ENCODE results near the gene EME1.
A peak's percentile ranks its signal among the peaks of the same experiment; 100 is the strongest.
"Not testable (repeated sequence)": the region's sequence is repeated elsewhere in the genome, so short reads cannot be mapped to it uniquely, and the experiment has no call there.

The EME1 gene

GRCh38 chr17:50397919-50398285, 24.9 kb downstream of the EME1 start:
- H3K4me3 ChIP-seq = peak overlapping the region; percentile 91
- no peak for DNase-seq (ENCODE audit: low read depth, low spot score)
- H3K36me3 ChIP-seq (ENCODE audit: insufficient read depth, low read length) = peaks cover 26% of the 10 kb centered on the region
- TF ChIP-seq POLR2AphosphoS5 (IDR thresholded peaks at IDR 0.05; ENCODE audit: borderline replicate concordance, low read depth, low read length) (no peak), EZH2 (IDR thresholded peaks at IDR 0.05) (no peak), FOXP2 (optimal IDR thresholded peaks at IDR 0.05; ENCODE audit: control extremely low read depth, extremely low read length, insufficient read depth) (no peak)
- no peak overlapping the region for H3K27ac ChIP-seq
- H3K9ac ChIP-seq (ENCODE audit: insufficient read length) = no peak overlapping the region
- no peaks in the 10 kb centered on the region for H3K9me3 ChIP-seq (ENCODE audit: low read depth, low read length)

GRCh38 chr17:50398672-50399071, 25.6 kb downstream of the EME1 start:
- H3K9ac ChIP-seq (ENCODE audit: insufficient read length); H3K4me3 ChIP-seq; H3K27ac ChIP-seq; DNase-seq (ENCODE audit: low read depth, low spot score); H3K9me3 ChIP-seq (ENCODE audit: low read depth, low read length): not testable (repeated sequence)
- H3K36me3 ChIP-seq (ENCODE audit: insufficient read depth, low read length) = peaks cover 18% of the 10 kb centered on the region

GRCh38 chr17:50399591-50399990, 26.6 kb downstream of the EME1 start:
- not testable (repeated sequence) for H3K9me3 ChIP-seq (ENCODE audit: low read depth, low read length); DNase-seq (ENCODE audit: low read depth, low spot score); H3K36me3 ChIP-seq (ENCODE audit: insufficient read depth, low read length); H3K4me3 ChIP-seq; H3K27ac ChIP-seq; H3K9ac ChIP-seq (ENCODE audit: insufficient read length)

- H3K9ac ChIP-seq (ENCODE audit: insufficient read length); H3K36me3 ChIP-seq (ENCODE audit: insufficient read depth, low read length); DNase-seq (ENCODE audit: low read depth, low spot score); H3K9me3 ChIP-seq (ENCODE audit: low read depth, low read length); H3K4me3 ChIP-seq; H3K27ac ChIP-seq: not testable (repeated sequence)
Observed at GRCh38 chr17:50405351-50405750, 32.3 kb downstream of the EME1 start.

- DNase-seq (ENCODE audit: low read depth, low spot score) = no peak
- no peak for TF ChIP-seq EZH2 (IDR thresholded peaks at IDR 0.05)
- no peak for TF ChIP-seq FOXP2 (optimal IDR thresholded peaks at IDR 0.05; ENCODE audit: control extremely low read depth, extremely low read length, insufficient read depth)
- no peak for TF ChIP-seq POLR2AphosphoS5 (IDR thresholded peaks at IDR 0.05; ENCODE audit: borderline replicate concordance, low read depth, low read length)
Observed at GRCh38 chr17:50406578-50406977, 33.5 kb downstream of the EME1 start.

DNA sequence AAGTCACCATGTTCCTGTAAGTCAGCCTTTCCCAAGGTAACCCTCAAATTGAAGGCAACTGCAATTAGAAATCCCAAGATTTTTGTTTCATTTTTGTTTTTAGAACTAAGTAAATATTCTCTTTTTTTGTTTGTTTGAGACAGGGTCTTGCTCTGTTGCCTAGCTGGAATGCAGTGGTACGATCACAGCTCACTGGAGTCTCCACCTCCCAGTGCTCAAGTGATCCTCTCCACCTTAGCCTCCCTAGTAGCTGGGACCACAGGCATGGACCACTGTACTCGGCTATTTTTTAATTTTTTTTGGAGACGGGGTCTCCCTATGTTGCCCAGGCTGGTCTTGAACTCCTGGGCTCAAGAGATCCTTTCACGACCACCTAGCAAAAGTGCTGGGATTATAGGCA, 34.9 kb downstream of the EME1 start:
- TF ChIP-seq EZH2 (IDR thresholded peaks at IDR 0.05) (no peak), POLR2AphosphoS5 (IDR thresholded peaks at IDR 0.05; ENCODE audit: borderline replicate concordance, low read depth, low read length) (no peak), FOXP2 (optimal IDR thresholded peaks at IDR 0.05; ENCODE audit: control extremely low read depth, extremely low read length, insufficient read depth) (no peak)
- no peaks in the 10 kb centered on the region for H3K9me3 ChIP-seq (ENCODE audit: low read depth, low read length)
- no peak overlapping the region for H3K4me3 ChIP-seq
- H3K36me3 ChIP-seq (ENCODE audit: insufficient read depth, low read length) = no peaks in the 10 kb centered on the region
- no peak for DNase-seq (ENCODE audit: low read depth, low spot score)
- no peak overlapping the region for H3K27ac ChIP-seq
- H3K9ac ChIP-seq (ENCODE audit: insufficient read length) = no peak overlapping the region

More at GRCh38 chr17:50406578-50406977, 33.5 kb downstream of the EME1 start:
- Histone ChIP-seq H3K36me3 (ENCODE audit: insufficient read depth, low read length) (no peaks in the 10 kb centered on the region), H3K4me3 (no peak overlapping the region), H3K9me3 (ENCODE audit: low read depth, low read length) (no peaks in the 10 kb centered on the region), H3K9ac (ENCODE audit: insufficient read length) (no peak overlapping the region), H3K27ac (no peak overlapping the region)

- TF ChIP-seq POLR2AphosphoS5 (IDR thresholded peaks at IDR 0.05; ENCODE audit: borderline replicate concordance, low read depth, low read length) = no peak
- TF ChIP-seq EZH2 (IDR thresholded peaks at IDR 0.05) = no peak
- no peak for TF ChIP-seq FOXP2 (optimal IDR thresholded peaks at IDR 0.05; ENCODE audit: control extremely low read depth, extremely low read length, insufficient read depth)
- Histone ChIP-seq H3K36me3 (ENCODE audit: insufficient read depth, low read length) (no peaks in the 10 kb centered on the region), H3K9me3 (ENCODE audit: low read depth, low read length) (no peaks in the 10 kb centered on the region), H3K4me3 (no peak overlapping the region), H3K27ac (no peak overlapping the region), H3K9ac (ENCODE audit: insufficient read length) (no peak overlapping the region)
- no peak for DNase-seq (ENCODE audit: low read depth, low spot score)
Observed at GRCh38 chr17:50412188-50412732, 39.2 kb downstream of the EME1 start.

DNA sequence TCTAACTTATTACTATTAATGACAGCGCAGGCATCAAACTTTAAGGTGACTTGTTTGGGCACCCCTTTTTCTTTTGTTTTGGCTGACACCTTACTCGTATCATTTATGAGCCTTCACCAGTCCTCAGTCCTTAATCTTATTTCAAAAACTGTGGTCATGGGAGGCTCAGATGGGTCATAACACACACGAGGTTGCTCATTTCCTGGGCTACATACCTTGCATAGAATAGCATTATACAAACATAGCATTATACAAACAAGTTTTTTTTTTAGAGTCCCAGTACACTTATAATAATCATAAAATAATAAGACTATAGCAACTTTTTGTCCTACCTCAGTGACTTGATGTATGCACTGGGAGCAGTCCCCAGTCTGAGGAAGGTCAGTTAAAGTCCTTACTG, 41.8 kb downstream of the EME1 start:
- no peak overlapping the region for H3K4me3 ChIP-seq
- no peak for DNase-seq (ENCODE audit: low read depth, low spot score)
- no peaks in the 10 kb centered on the region for H3K36me3 ChIP-seq (ENCODE audit: insufficient read depth, low read length)
- no peaks in the 10 kb centered on the region for H3K9me3 ChIP-seq (ENCODE audit: low read depth, low read length)
- no peak for TF ChIP-seq FOXP2 (optimal IDR thresholded peaks at IDR 0.05; ENCODE audit: control extremely low read depth, extremely low read length, insufficient read depth)
- TF ChIP-seq EZH2 (IDR thresholded peaks at IDR 0.05) = no peak
- no peak overlapping the region for H3K9ac ChIP-seq (ENCODE audit: insufficient read length)
- no peak overlapping the region for H3K27ac ChIP-seq

GRCh38 chr17:50419577-50419976, 46.5 kb downstream of the EME1 start:
- H3K9me3 ChIP-seq (ENCODE audit: low read depth, low read length); H3K36me3 ChIP-seq (ENCODE audit: insufficient read depth, low read length); DNase-seq (ENCODE audit: low read depth, low spot score); H3K4me3 ChIP-seq; H3K9ac ChIP-seq (ENCODE audit: insufficient read length); H3K27ac ChIP-seq: not testable (repeated sequence)
